Fibroblast of lung (primary cell): Measurements from ENCODE around the gene ARHGEF11.

Source experiments
- EZH2 ChIP-seq: IDR thresholded peaks from 2 replicates; pipeline ENCODE4 v1.5.1; 2012; ENCODE audit warnings: low read length, control low read depth, mild to moderate bottlenecking; ENCODE audit errors: missing control alignments
- TF ChIP-seq, protein P1 (sequence below), 2 donors: IDR thresholded peaks in 1 of 2; conservative IDR thresholded peaks in 1 of 2; 1 replicate in 1 of 2; 2 replicates in 1 of 2; pipeline ENCODE4 v1.5.1; 2011 to 2012; ENCODE audit warnings: low read length in 2 of 2, control low read depth in 1 of 2, inconsistent platforms in 1 of 2, low read depth in 1 of 2, mild to moderate bottlenecking in 1 of 2

DNA sequence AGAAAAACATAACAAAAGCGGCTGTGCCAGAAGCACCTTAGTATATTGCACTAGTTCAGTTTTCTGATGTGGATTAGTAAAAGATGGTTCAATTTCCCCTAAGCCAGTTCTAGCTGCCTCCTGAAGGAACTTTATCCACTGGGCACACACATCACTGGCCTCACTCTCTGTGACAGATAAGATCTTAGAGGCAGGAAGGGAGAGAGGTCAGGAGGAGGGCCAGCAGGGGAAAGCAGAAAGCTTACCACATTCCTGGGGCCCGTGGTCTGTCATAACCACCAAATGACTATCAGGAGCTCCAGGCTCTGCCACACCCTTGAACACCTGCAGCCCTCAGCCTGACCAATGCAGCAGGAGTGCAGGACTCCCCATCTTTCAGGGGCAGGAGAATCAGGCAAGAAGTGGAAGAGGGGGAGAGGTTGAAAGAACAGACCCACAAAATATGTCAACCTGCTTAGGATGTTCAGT lies 87.3 kb downstream of the ARHGEF11 start:
- TF ChIP-seq, protein P1, sequence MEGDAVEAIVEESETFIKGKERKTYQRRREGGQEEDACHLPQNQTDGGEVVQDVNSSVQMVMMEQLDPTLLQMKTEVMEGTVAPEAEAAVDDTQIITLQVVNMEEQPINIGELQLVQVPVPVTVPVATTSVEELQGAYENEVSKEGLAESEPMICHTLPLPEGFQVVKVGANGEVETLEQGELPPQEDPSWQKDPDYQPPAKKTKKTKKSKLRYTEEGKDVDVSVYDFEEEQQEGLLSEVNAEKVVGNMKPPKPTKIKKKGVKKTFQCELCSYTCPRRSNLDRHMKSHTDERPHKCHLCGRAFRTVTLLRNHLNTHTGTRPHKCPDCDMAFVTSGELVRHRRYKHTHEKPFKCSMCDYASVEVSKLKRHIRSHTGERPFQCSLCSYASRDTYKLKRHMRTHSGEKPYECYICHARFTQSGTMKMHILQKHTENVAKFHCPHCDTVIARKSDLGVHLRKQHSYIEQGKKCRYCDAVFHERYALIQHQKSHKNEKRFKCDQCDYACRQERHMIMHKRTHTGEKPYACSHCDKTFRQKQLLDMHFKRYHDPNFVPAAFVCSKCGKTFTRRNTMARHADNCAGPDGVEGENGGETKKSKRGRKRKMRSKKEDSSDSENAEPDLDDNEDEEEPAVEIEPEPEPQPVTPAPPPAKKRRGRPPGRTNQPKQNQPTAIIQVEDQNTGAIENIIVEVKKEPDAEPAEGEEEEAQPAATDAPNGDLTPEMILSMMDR (conservative IDR thresholded peaks at IDR 0.05 in 1 of 2, IDR thresholded peaks at IDR 0.05 in 1 of 2; ENCODE audit: low read depth in 1 of 2, low read length in 2 of 2): no peak
- TF ChIP-seq EZH2: no peak
